HG02981 (cell line): ENCODE results near the gene GPC6.

ENCODE experiments used
- ATAC-seq: cut with Tn5 transposase; IDR thresholded peaks from one replicate; pipeline ENCODE4 v1.9.1; 2021; ENCODE audit warnings: mild to moderate bottlenecking, moderate library complexity; ENCODE audit not compliant: unreplicated experiment

GPC6 gene

DNA sequence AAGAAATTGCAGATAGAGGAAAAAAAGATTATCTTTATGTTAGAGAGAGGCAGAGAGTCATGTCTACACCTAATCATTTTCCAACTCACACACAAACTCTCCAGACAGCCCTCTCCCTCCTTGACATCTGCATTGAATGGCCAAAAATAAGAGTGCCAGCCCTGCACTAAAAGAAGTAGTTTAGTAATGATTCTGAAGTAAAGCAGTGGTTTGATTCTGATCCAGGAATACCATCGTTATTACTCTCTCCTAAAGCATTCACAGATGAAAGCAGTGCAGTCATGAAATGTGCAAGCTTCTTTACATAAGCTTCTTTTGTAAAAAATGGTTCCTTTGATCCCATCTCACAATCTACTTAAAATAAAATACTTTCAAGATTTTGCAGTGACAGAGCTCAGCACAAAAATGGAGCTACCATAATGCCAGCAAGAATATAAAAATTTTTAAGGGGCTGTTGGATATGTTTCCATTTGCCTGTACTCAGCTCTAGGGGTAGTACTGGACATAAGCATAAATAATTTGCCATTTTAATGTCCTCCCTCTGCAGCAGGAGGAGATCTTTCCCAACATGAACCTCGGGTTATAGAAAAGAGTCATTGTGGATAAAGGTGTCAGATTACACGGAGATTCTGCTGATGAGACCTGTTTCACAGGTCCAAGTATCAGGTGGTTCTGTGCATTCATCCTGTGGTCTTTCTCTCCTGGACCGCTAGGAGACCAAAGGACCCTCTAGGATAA, 846.6 kb downstream of the GPC6 start:
- ATAC-seq = no peak

DNA sequence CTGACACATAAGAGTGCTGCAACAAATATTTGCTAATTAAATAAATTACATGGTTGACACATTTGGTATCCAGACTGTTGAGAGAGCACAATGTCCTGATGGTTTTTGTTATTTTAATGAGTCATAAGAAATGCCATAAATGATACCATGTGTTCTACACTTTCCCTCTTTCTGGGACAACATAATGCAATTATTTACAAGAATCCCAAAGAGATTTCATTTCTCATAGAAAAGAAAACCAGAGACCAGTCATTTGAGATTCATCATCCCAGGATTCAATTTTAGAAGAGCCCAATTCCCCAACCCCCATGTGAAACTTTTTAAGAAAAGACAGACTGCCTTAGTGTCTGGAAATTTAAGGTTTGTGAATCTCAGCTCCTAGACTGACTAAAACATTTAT, 853.3 kb downstream of the GPC6 start:
- no peak for ATAC-seq

DNA sequence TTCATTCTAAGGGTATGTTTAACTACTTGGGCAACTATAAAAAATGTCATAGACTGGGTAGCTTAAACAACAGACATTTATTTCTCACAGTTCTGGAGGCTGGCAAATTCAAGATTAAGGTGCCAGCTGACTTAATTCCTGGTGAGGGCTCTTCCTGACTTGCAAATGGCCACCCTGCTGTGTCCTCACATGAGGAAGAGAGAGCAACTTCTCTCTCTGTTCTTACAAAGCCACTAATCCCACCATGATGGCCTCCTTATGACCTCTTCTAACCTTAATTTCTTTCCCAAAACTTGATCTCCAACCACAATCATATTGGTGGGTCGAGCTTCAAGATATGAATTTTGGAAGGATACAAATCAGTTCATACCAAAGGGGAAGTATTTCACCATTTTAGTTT, 853.9 kb downstream of the GPC6 start:
- no peak for ATAC-seq

DNA sequence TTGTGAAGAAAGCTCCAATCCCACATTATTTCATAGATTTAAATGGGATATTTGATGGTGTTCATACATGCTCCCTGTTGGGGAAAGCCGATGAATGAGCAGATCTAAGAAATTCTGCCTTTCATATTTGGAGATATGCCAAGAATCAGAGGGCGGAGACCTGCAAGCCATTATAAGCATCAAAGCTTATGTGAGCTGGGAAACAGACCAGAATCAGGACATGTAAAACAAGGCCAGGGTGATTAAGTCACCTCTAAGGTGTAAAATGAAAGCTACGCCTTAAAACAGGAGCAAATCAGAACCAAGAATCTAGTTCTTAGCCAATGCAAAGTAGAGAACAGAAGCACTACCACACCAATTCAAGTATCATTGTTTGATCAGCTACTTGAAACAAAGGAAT, 860.5 kb downstream of the GPC6 start:
- no peak for ATAC-seq

DNA sequence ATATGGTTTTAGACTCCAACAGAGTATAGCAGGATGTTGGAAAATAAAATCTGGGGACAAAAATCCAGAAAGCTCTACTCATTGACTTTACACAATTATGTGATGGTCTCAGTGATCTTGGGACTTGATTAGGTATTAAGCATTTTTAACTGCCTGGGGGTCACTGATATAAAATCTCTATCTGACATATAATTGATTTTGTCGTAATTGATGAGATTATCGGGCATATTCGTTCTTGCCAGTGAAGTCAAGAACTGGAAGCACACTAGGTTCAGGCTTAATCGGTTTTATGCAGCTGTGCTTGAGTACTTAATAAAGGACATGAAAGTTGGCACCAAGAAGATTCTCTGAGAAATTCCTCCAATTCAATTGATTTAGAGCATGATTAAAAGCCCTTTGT, 862.1 kb downstream of the GPC6 start:
- ATAC-seq = no peak

DNA sequence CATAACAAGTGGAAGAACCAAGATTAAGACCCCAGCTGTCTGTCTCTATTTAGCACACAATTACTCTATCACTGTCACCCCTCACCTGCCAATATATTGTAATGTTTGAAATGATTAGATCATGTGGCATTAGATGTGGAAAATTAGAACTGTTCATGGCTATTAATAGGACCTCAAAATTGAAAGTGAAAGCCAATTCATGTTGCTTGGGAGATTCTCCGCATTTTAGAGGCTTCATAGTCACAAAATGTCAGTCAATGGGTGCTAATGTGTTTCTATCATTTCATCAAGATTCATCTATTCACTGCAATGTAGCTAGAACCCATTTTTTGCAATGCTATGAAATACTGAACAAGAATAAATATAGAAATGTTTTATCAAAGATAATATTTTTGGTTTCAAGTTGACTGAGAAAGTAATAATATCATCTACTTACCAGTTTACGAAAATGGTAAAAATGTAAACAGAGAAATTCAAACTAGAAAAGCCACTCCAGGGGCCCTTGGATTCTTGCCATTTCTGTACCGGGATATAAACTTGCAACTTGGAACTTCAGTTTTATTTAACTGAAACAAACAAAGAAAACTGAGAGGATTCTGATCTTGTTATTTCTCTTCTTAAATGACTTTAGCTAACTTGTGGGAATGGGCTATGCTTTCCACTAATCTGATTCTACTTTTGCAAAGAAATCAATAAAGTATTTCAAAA, 864.3 kb downstream of the GPC6 start:
- no peak for ATAC-seq

DNA sequence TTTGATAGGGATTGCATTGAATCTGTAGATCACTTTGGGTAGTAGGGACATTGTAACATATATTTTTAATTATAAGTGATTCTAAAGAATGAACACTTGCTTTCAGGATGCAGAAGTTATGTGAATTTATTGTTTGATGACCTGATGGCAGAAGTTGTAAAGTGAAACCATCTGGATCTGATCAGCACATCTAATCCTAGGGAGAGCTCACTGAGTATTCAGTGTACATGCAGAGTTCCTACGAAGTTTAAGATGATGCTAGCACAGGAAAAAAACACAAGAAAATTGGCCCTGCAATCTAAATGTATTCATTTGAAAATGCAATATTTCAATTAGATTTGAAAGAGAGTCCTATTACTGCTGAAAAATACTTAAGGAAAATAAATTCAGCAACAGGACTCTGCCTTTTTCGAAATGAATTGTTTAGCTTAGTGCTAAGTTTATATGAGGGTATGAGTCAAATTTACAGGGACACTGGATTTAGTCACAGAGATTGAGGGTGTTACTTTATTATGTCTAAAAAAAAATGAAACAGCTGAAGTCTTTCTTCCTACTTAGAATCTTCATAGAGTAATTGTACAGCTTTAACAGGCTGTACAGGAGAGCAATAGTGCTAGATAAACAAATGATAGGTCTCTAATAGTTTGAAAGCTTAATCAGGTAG, 867.2 kb downstream of the GPC6 start:
- ATAC-seq = no peak

DNA sequence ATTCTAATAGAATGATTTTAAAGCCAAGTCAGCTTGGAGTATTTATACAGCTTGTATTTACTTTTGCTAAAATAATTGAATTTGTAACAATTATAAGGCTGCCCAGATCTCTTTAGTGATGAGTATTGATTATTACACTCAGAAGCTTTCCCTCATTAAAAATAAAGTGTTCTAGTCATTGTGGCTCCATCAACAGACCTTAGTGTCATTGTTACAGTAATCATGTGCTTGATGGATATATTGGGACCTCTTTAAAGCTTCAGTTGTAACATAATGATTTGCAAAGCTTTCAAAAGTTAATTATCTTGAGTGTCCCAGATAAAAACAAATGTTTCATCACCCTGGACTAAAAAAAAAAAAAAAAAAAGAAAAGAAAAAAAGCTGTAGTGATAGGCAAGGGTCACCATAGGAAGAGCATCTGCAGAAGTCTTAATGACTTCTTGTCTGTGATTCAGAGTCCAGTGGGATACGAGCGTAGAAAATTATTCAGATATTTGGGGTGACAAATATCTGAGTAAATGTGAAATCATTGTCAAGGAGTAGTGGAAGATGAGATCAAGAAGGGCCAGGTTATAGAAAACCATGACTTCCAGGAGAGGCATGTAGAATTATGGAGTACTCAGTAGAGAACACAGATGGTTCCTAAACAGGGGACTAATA, 883.2 kb downstream of the GPC6 start:
- ATAC-seq = no peak

DNA sequence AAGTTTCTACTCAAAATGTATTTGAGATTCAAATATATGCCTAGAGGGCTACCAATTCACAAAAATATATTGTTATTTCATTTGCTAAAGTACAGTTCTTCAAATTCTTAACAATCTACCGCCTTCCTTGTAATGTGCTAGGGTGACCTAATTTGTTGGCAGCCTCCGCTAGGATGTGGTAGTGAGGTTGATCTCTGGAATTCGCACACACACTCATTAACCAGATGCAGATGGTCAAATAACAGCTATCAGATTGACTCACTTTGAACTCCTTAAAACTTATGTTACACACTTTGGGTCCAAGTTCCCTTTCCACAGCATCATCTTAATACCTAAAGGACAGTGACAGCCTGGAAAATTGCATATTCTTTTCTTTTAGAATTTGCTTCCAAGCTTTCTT, 885.6 kb downstream of the GPC6 start:
- no peak for ATAC-seq

DNA sequence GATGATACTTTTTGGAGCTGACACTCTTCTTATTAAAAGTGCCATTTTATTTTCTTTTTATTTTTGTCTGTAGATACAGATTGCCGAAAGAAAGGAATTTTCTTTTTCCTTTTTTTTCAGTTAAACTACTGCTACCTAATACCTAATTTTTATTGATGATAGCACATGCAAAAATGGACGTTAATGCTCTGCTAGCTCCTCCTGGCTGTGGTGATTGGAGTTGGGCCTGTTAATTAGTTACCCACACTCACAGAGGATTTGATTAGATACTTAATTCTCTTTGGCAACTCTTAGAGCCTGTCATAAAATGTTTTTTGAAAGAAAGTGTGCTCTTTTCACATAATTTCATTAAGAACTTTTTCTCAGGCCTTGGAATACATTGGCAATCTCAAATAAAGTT, 886.1 kb downstream of the GPC6 start:
- ATAC-seq = no peak

DNA sequence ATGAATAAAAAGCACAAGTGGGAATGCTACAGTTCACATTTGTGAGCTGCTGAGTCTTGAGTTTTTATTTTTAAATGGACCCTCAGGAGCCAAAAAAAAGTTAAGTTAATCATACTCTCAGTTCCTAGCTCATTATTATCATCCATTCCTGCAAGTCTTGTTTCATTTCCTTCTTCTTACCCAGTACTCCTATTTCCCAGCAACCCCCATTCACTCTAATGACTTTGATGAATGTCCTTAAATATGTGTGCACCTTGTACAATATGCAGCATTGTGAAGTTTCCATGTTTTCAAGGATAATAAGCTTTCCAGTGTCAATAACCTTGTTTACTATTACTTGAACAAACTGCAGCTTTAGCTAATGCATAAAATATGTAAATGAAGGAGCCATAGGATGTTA, 886.6 kb downstream of the GPC6 start:
- ATAC-seq = no peak

DNA sequence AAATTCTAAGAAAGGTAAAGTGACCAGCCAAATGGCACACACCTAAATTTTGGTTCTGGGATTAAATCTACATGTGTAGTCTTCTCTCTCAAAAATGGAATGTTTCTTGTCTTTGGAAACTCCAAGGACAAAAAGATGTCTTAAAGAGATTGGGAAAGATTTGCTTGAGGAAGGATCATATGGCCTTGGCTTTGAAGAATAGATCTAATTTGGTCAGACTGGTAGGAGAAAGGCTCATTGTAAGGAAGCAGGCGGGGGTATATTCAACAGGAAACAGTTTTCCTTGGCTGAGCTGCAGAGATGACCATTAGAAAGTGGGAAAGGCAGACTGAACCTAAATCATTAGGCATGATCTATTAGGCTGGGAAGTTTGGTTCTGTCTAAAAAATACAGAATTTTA, 887.6 kb downstream of the GPC6 start:
- no peak for ATAC-seq

DNA sequence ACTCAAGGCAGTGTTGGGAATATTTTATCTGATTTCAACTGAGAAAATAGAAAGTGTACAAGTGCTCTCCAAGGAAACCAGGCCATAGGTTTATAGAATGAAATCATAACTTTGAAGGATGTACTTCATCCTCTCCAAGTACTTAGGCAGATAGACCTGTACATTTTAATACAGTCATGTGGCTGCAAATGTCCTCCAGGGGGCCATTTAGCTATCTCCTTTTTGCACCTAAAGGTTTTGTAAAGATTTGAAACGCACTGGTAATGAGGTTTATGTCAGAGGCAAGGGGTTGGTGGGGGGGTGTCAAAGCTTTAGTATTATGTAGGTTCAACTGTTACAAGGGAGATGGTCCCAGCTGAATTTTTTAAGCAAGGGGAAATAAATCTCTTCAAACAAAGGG, 888.4 kb downstream of the GPC6 start:
- ATAC-seq = no peak

DNA sequence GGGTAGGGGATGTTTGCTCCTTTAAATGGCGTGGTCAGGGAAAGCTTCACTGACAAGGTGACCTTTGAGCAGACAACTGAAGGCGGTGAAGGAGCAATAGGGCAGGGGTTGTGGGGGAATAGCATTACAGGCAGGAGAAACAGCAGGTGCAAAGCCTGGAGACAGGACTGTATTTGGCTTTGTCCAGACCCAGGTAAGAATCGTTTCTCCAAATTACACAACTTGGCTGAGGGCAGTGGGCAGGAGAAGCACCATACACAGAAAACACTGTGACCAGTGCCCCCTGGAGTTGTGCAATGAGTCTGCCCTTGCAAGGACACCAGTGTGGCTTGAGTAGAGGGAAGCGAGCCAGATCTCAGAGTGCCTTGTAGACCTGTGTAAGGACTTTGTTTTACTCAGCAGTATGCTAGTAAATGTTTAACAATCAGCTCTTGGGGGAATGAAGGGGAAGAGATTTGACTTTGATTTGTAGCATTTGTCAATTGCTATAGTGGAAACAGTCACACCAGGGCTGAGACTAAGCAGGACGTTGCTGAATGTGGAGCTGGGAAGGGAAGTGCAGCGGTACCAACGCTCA, 892.8 kb downstream of the GPC6 start:
- no peak for ATAC-seq

DNA sequence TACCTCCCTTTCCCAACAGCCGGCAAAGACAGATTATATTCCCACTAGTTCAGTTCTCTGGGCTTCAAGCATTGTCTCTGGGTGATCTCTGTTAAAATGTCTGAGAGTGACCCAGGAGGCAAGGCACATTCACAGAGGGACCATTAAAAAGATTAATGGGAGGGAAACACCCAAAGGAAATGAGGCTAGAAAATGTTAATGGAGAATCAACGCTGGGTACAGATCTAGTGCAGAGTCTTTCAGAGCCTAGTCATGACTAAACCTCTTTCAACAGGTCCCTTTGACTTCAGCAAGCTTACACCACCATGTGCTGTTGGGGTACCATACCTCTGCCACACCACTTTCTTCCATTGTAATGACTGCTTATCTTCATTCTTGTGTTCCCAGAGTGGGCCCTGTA, 894.3 kb downstream of the GPC6 start:
- ATAC-seq = no peak

DNA sequence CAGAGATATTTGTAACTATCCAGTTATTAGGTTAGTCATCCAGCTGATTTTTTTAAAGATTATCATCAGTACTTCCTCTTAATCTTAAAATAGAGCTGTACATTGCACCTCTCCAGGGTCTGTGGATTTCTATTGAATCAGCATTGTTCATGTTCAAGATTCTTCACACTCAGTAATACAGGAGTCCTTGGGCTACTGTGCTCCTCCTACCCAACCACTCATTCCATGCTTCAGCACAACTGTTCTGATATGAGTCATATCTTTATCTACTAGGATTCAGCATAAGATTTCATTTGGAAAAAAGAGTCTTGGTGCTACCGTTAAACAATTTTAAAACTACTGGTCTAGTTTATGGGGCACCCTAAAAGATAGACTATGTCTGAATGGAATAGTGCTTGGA, 895.1 kb downstream of the GPC6 start:
- no peak for ATAC-seq

DNA sequence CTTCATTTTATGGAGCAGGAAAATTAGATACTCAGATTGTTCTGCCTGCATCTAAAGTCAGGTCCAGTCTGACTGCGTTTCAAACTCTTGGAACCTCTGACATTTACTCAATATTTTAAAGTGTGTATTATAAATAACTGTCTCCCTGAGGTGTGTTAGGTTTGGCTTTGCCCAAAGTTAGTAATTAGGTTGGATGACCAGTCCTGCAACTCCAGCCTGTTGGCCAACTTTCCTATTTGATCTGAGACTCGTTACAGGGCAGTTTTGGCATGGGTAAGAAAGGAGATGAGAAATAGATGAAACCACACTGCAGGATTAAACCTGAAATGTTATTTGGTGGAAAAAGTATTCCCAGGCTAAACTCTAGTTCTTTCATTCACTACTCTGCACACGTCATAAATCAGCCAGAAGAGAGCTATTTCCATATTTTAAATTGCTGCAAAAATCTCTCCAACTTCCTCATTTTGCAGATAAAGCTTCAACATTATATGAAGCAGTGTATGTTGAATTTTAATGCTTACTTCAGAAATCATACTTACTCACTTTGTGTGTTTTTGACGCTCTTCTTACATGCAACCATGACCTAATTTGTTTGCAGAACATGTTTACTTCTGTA, 895.8 kb downstream of the GPC6 start:
- no peak for ATAC-seq

DNA sequence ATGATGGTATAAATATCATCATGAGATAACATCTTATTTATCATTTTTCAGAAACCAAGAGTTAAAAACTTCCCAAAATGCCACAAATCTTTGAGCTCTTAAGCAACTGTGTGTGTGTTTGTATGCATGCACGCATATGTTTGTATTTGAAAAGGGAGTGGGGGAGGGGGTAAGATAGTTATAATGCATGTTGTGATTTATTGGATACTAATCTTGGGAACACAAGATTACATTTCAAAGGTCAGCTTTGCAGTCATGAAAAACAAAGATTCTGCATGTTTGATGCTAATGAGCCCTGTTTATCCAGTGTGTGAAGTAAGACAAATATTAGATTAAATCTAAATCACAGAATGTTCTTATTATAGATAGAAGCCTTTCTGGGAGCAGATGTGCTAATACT, 897.0 kb downstream of the GPC6 start:
- ATAC-seq = no peak

DNA sequence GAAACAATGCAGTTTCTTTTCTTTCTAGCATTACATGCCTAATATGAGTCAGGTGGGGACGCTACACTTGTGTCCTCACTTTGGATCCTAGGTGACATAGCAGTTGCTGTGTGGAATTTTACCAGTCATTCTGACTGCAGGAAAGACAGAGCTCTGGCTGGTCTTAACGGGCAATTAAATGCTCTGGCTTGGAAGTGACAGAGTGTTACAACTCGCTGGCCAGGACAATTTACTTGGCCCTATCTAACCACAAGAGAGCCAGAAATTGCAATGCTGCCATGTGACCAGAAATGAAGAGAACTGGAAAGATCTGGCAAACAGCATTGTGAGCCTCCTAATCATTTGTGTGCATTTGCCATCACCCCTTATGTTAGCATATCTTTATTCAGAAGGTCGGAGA, 901.8 kb downstream of the GPC6 start:
- ATAC-seq = no peak

DNA sequence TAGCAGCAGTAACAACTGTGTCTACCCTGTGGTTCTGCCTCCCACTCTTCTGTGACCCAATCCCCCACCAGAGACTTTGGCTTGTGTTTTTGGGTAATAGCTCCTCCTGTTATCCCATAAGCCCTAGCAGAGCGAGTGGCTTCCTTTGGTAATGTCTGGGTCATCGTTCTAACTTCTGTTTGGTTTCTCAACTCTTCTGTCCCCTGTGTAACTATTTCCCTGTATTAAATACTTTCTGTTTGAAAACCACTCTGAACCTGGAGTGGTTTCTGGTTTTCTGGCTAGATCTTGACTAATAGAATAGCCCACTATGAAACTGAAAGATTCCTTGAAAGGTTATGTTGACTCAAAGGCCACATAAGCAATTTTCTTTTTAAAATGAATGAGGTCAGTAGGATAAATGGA, 902.9 kb downstream of the GPC6 start:
- ATAC-seq = no peak

DNA sequence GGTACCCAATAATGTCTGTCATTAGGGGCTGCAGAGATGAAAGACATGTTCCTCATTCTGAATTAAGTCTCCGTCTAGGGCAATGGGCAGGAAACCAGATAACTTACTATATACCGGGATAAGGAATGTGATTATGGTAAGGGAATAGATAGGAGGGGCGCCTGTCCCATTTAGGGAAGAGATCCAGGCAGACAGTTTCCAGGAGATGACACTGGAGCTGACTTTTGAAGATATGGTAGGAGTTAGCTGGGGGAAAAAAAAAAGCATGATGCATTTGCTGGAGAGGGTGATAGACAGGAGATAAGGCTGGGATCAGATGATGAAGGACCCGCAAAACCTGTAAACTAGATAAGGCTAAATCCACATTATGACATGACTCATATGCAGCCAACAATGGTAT, 912.2 kb downstream of the GPC6 start:
- no peak for ATAC-seq
